Measurements from ENCODE around the gene CAPS2.

CAPS2 gene

DNA sequence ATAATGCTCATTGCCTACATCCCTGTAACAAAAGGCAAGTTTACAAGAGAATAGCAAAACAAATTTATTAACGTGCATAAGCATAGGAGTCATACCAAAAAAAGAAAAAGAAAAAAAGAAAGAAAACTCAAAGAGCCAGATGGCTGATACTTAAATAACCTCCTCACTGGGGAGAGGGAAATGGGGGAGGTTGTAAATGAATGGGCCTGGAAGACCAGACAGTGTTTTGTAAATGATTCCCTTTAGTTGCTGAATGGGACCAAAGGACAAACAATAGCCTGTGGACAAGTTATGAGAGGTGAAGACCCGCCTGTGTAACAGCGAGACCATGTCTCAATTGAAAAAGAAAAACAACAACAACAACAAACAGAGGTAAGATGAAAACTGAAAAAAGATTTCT is 35.3 kb downstream of the CAPS2 start:
- no peak overlapping the region for H3K4me3 ChIP-seq (ENCODE audit: low read depth, low read length)
- no peak for DNase-seq (ENCODE audit: low read depth, low spot score)
- in situ Hi-C loops (cut with HindIII; ENCODE audit: low sequenced_read_pairs) = no loop called here
- TF ChIP-seq CTCF (IDR thresholded peaks at IDR 0.05; ENCODE audit: low read depth, low read length) = no peak

- H3K4me3 ChIP-seq (ENCODE audit: low read depth, low read length) = no peak overlapping the region
- no peak for DNase-seq (ENCODE audit: low read depth, low spot score)
- TF ChIP-seq CTCF (IDR thresholded peaks at IDR 0.05; ENCODE audit: low read depth, low read length) = no peak
- in situ Hi-C loops (cut with HindIII; ENCODE audit: low sequenced_read_pairs) = no loop called here
Observed at GRCh38 chr12:75294336-75294735, 35.8 kb downstream of the CAPS2 start.

- TF ChIP-seq CTCF (IDR thresholded peaks at IDR 0.05; ENCODE audit: low read depth, low read length) = no peak
- in situ Hi-C loops (cut with HindIII; ENCODE audit: low sequenced_read_pairs) = no loop called here
Observed at GRCh38 chr12:75291014-75291413, 39.1 kb downstream of the CAPS2 start.

GRCh38 chr12:75289753-75290152 is 40.4 kb downstream of the CAPS2 start:
- no peak overlapping the region for H3K4me3 ChIP-seq (ENCODE audit: low read depth, low read length)
- TF ChIP-seq CTCF (IDR thresholded peaks at IDR 0.05; ENCODE audit: low read depth, low read length) = peak; percentile 30
- in situ Hi-C loops (cut with HindIII; ENCODE audit: low sequenced_read_pairs) = no loop called here
- peak; percentile 53 for DNase-seq (ENCODE audit: low read depth, low spot score)

More at GRCh38 chr12:75291014-75291413, 39.1 kb downstream of the CAPS2 start:
- DNase-seq (ENCODE audit: low read depth, low spot score) = no peak
- H3K4me3 ChIP-seq (ENCODE audit: low read depth, low read length) = no peak overlapping the region

- no peak for TF ChIP-seq CTCF (IDR thresholded peaks at IDR 0.05; ENCODE audit: low read depth, low read length)
- in situ Hi-C loops (cut with HindIII; ENCODE audit: low sequenced_read_pairs) = no loop called here
- no peak overlapping the region for H3K4me3 ChIP-seq (ENCODE audit: low read depth, low read length)
- no peak for DNase-seq (ENCODE audit: low read depth, low spot score)
Observed at GRCh38 chr12:75288860-75289259, 41.3 kb downstream of the CAPS2 start.

- no peak for TF ChIP-seq CTCF (IDR thresholded peaks at IDR 0.05; ENCODE audit: low read depth, low read length)
- in situ Hi-C loops (cut with HindIII; ENCODE audit: low sequenced_read_pairs) = no loop called here
- no peak overlapping the region for H3K4me3 ChIP-seq (ENCODE audit: low read depth, low read length)
- DNase-seq (ENCODE audit: low read depth, low spot score) = no peak
Observed at GRCh38 chr12:75275702-75276101, 54.4 kb downstream of the CAPS2 start.

DNA sequence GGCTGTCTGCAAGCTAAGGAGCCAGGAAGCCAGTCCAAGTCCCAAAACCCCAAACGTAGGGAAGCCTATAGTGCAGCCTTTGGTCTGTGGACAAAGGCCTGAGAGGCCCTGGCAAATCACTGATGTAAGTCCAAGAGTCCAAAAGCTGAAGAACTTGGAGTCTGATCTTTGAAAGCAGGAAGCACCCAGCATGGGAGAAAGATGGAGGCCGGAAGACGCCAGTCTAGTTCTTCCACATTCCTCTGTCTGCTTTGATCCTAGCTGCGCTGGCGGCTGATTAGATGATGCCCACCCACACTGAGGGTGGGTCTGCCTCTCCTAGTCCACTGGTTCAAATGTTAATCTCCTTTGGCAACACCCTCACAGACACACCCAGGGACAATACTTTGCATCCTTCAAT is 58.5 kb downstream of the CAPS2 start:
- in situ Hi-C loops (cut with HindIII; ENCODE audit: low sequenced_read_pairs) = no loop called here
- TF ChIP-seq CTCF (IDR thresholded peaks at IDR 0.05; ENCODE audit: low read depth, low read length) = no peak

More for the DNA sequence above, 58.5 kb downstream of the CAPS2 start:
- no peak for DNase-seq (ENCODE audit: low read depth, low spot score)
- no peak overlapping the region for H3K4me3 ChIP-seq (ENCODE audit: low read depth, low read length)

Measured in astrocyte of the spinal cord (primary cell).